Activated naive CD4-positive, alpha-beta T cell treated with anti-CD3 and anti-CD28 coated beads, Interleukin-2, amount 10 ng/mL, durations not matched to agents 7 days and 5 days (primary cell): ENCODE measurements around the gene PRKAG2.

Experiments used
- CTCF ChIA-PET: fragments of 350-600 bp; sonication (Branson Sonifier 250); formaldehyde crosslinking; loops from one replicate; lab custom pipeline; 2021; ENCODE audit warnings: antibody characterized with exemption; lab: Charles Lee
- DNase-seq: peaks from one replicate; pipeline ENCODE4 v3.0.0-alpha.2; 2020
- H3K27ac Mint-ChIP-seq: one replicate; pipeline ENCODE4 v1.8.0; 2021; ENCODE audit warnings: mild to moderate bottlenecking, moderate library complexity, mixed read lengths
- H3K27me3 Mint-ChIP-seq: one replicate; pipeline ENCODE4 v1.8.0; 2021; ENCODE audit warnings: mild to moderate bottlenecking, mixed read lengths
- H3K36me3 Mint-ChIP-seq: one replicate; pipeline ENCODE4 v1.8.0; 2021; ENCODE audit warnings: mixed read lengths
- H3K4me1 Mint-ChIP-seq: one replicate; pipeline ENCODE4 v1.8.0; 2021; ENCODE audit warnings: mixed read lengths
- H3K4me3 Mint-ChIP-seq: one replicate; pipeline ENCODE4 v1.8.0; 2021; ENCODE audit warnings: mild to moderate bottlenecking, moderate library complexity, mixed read lengths
- H3K9me3 Mint-ChIP-seq: one replicate; pipeline ENCODE4 v1.8.0; 2021; ENCODE audit warnings: mixed read lengths

PRKAG2 gene

DNA sequence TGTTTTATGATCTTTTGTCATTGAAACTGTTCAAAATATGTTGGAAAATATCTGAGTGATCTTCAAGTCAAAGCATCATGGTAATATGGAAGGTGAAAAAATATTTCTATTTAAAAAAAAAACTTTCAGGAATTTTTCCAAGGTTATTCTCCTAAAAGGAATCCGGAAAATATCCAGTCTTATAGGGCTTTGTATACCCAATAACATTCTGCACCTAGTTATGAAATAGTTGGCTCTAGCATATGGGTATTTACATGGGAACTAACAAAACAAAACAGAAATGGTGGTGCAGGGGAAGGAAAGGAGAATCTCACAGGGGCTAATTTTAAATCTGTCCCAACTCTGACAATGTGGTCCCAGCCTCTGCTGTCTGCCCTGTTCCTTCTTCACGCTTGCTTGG is 190.1 kb downstream of the PRKAG2 start:
- H3K4me1 Mint-ChIP-seq = no peaks in the 10 kb centered on the region
- CTCF ChIA-PET = no interaction called here
- H3K36me3 Mint-ChIP-seq = no peaks in the 10 kb centered on the region
- no peak overlapping the region for H3K4me3 Mint-ChIP-seq
- no peaks in the 10 kb centered on the region for H3K27me3 Mint-ChIP-seq
- DNase-seq = no peak
- no peaks in the 10 kb centered on the region for H3K9me3 Mint-ChIP-seq
- H3K27ac Mint-ChIP-seq = no peak overlapping the region

DNA sequence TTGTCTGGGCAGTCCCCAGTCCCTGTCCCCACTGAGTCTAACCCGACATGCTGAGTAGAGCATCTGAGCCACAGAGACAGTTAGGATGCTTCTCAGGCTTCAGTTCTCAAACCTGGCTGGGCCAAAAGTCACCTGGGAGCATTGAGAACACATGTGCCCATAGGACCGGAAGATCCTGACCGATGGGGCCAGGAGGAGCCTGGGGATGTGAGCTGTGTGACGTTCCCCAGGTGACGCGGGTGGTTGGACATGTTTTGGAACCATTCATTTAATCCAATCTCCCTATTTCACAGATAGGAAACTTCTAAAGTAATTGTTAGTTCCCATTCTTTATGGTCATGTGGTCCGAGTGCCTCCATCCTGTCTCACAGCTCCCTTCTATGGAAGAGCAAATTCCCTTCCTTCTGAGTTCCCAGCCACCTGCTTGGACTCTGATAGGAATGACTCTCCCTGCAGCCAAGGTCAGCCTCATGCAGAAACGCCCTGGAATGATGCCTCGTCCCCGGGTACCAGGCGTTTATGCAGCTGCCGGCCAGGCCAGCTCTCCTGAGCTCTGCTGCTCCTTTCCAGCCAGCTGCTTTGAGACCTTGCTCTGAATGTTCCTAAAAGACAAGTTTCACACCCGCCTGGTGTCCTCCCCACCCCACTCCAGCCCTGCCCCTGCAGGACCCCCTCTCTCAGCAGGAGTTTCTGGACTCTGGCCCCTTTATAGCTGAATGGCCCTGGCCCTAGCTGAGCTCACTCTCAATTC is 190.7 kb downstream of the PRKAG2 start:
- peaks cover under 1% of the 10 kb centered on the region for H3K27me3 Mint-ChIP-seq
- H3K27ac Mint-ChIP-seq = no peak overlapping the region
- DNase-seq = no peak
- no peaks in the 10 kb centered on the region for H3K9me3 Mint-ChIP-seq
- H3K4me1 Mint-ChIP-seq = no peaks in the 10 kb centered on the region
- no peaks in the 10 kb centered on the region for H3K36me3 Mint-ChIP-seq
- no peak overlapping the region for H3K4me3 Mint-ChIP-seq
- CTCF ChIA-PET = interaction anchor here (1.0 to 1.3 kb wide), 2 partner anchors 20 to 96 kb away, joined by 3 read pairs; no protein-coding TSS in a partner anchor

DNA sequence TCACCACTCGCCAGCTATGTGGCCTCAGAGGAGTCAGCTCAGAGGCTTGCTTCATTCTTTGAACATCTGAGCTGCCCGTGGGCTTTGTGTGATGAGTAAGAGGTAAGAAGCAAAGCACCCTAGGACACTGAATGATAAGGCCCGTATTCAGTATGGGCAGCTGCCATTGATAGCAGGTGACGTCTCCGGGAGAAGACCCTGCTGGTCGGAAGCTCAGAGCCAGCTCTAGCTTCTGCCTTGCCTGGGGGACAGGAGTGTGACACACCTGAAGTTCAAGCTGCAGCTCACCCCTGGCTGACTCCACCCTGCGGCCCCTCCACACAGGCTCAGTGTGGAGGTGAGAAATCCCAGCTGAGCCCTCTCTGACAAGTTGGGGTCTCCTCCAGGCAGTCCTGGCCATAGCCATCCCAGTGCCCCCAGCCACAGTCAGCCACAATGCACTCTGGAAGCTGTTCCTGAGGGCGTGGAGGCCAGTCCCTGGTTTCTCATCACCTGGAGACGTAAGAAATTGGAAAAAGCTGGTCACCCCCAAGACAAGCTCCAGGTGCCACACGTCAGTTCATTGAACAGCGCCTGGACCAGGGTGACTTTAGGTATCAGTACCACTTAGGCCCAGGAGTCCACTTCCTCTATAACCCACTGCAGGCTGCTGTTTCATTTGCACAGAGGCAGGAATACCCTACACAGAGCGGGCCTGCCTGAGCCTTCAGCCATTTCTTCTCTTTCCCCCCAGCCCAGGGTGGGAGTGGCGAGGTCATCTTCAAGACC is 192.3 kb downstream of the PRKAG2 start:
- no peak for DNase-seq
- no peak overlapping the region for H3K4me3 Mint-ChIP-seq
- no peaks in the 10 kb centered on the region for H3K36me3 Mint-ChIP-seq
- no peak overlapping the region for H3K27ac Mint-ChIP-seq
- peaks cover 5% of the 10 kb centered on the region for H3K27me3 Mint-ChIP-seq
- CTCF ChIA-PET = interaction anchor here (1.2 kb wide), 1 partner anchor 75 kb away, joined by 4 read pairs; no protein-coding TSS in a partner anchor
- peaks cover 3% of the 10 kb centered on the region for H3K4me1 Mint-ChIP-seq
- no peaks in the 10 kb centered on the region for H3K9me3 Mint-ChIP-seq

DNA sequence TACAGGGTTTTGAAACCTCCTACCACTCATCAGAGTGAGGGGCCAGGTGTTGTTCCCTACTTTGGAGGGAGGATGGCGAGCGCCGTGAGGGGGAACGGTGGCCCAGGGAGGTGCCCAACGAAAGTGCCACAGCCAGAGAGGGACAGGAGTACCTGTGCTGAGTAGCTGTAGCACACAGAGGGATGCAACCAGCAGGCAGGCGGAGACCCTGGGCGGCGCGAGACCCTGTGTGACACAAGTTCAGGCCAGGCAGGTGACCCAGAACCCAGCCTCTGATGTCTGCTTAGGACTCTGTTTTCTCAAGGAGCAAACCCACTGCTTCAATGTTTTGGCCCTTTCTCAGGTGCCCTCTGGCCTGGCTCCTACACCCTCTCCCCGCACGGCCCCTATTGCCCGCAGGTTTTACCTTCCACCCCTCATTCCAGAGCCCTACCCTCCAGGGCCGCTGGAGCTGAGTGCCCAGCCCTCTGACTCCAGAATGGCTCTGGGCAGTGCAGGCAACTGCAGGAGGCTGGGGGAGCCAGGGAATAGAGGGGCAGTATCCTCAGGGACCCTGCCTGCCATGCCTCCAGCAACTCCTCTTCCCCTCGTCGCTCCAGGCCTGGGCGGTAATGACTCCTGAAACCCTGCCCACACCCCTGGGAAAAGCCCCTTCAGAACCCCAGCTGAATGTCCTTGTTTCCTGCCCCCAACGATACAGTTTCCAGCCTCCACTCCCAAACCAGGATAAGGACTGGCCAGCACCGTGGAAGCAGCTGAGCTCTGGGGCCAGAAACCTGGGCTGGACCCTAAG is 193.1 kb downstream of the PRKAG2 start:
- DNase-seq = no peak
- CTCF ChIA-PET = interaction anchor here (1.2 kb wide), 1 partner anchor 76 kb away, joined by 4 read pairs; no protein-coding TSS in a partner anchor
- H3K36me3 Mint-ChIP-seq = no peaks in the 10 kb centered on the region
- no peaks in the 10 kb centered on the region for H3K9me3 Mint-ChIP-seq
- no peak overlapping the region for H3K27ac Mint-ChIP-seq
- peaks cover 5% of the 10 kb centered on the region for H3K27me3 Mint-ChIP-seq
- H3K4me3 Mint-ChIP-seq = no peak overlapping the region
- peaks cover 8% of the 10 kb centered on the region for H3K4me1 Mint-ChIP-seq

DNA sequence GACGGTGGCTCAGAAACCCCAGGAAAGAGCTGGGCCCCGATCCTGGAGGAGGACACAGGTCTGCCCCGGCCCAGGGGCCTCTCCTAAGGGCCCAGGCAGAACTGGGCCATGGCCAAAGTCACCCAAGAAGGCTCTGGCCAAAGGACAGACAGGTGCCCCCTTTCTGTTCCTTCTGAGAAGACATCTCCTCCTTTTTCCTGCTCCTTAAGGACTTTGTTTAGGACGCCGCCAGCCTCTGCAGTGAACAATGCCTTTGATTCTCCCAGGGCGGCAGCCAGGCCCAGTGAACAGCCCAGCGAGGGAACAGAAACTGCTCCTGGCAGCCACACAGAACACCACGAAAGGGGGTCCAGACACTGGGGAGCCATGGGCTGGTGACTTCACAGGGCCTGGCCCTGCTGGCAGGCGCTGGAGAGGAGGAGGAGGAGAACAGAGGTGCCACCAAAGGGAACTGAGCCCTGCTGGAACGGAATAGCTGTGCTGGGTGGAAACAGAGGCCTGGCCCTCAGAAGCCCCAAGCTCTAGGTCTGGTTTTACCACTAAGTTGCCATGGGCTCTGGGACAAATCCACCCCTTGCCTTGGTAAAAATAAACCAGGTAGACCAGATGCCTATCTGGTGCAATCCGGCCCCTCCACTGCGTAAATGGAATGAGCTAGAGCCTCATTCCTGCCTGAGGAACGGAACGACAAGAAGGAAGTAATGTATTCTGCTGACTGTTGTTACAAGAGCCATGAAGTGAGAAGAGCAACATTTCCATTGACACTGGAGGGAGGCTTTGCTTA is 193.9 kb downstream of the PRKAG2 start:
- no peak overlapping the region for H3K4me3 Mint-ChIP-seq
- CTCF ChIA-PET = interaction anchor here (0.6 kb wide), 1 partner anchor 16 kb away, joined by 3 read pairs; no protein-coding TSS in a partner anchor
- DNase-seq = no peak
- no peaks in the 10 kb centered on the region for H3K9me3 Mint-ChIP-seq
- peaks cover 16% of the 10 kb centered on the region for H3K4me1 Mint-ChIP-seq
- H3K27me3 Mint-ChIP-seq = peaks cover 5% of the 10 kb centered on the region
- no peak overlapping the region for H3K27ac Mint-ChIP-seq
- H3K36me3 Mint-ChIP-seq = no peaks in the 10 kb centered on the region

DNA sequence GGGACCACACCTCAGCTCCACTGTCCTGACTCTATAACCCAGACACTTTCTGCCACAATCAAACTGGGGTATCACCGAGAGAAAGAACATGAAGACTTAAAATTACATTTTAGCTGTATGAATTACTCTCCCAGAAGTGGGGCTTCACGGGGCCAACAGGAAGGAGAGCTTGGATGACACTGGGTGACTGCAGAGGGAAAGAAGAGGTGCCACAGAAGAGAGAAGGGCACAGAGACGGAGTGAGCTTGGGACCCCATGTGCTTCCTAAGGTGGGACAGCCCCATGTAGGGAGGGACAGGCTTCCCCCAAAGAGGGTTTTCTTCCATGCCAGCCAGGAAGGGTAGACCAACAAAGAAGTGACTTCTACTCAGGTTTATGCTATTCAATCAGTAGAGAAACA is 195.2 kb downstream of the PRKAG2 start:
- CTCF ChIA-PET = no interaction called here
- peaks cover 5% of the 10 kb centered on the region for H3K27me3 Mint-ChIP-seq
- no peaks in the 10 kb centered on the region for H3K36me3 Mint-ChIP-seq
- no peak overlapping the region for H3K4me3 Mint-ChIP-seq
- no peaks in the 10 kb centered on the region for H3K9me3 Mint-ChIP-seq
- no peak overlapping the region for H3K27ac Mint-ChIP-seq
- no peak for DNase-seq
- peaks cover 18% of the 10 kb centered on the region for H3K4me1 Mint-ChIP-seq

DNA sequence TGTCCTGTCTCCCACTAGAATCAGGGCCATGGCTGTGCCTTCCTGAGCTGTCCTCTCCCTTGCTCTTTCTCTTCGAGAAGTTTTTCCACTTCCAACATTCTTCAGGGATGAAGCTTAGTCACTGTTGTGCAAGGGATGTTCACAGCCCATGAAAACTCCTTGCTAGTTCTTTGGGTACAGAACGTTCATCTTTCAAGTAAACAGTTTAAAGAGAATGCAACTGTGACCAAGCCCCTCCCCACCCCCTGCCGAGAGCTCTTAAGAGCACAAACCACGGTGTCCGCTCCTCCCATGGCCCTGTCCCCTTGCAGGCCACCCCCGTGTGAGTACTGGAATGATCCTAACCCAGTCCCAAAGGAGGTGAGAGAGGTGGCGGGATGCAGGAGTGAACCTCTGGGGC is 196.1 kb downstream of the PRKAG2 start:
- Mint-ChIP-seq H3K27me3 (peaks cover 5% of the 10 kb centered on the region), H3K4me1 (peaks cover 18% of the 10 kb centered on the region), H3K27ac (no peak overlapping the region), H3K9me3 (no peaks in the 10 kb centered on the region), H3K4me3 (no peak overlapping the region), H3K36me3 (no peaks in the 10 kb centered on the region)
- DNase-seq = no peak
- CTCF ChIA-PET = no interaction called here

DNA sequence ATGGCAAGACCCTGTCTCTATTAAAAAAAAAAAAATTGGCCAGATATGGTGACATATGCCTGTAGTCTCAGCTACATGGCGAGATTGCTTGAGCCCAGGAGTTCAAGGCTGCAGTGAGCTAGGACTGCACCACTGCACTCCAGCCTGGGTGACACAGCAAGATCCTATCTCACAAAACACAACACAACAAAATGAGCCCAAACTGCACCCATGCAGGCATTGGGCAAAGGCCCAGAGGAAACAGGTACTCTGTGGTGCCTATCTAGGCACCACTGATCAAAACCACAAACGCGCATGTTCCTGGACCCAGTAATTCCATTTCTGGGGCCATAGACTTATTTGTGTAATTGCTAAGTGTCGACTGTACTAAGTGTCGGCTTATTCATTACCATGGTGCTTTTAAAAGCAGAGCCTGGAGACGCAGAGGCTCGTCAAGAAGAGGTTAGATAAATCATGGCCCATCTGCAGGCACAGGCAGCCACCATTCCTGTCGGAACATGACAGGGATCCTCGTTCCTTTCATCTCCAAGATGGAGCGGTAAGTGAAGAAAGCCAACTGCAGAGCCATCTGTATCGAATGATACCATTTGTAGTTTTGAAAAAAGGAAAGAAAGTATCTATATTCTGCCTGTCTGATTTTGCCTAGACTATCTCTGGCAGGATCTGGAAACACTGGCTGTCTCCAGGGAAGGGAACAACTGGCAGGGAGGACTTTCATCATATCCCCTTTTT is 196.9 kb downstream of the PRKAG2 start:
- Mint-ChIP-seq H3K27me3 (peaks cover 5% of the 10 kb centered on the region), H3K36me3 (no peaks in the 10 kb centered on the region), H3K4me1 (peaks cover 18% of the 10 kb centered on the region), H3K27ac (no peak overlapping the region), H3K9me3 (no peaks in the 10 kb centered on the region), H3K4me3 (no peak overlapping the region)
- no peak for DNase-seq
- CTCF ChIA-PET = no interaction called here

DNA sequence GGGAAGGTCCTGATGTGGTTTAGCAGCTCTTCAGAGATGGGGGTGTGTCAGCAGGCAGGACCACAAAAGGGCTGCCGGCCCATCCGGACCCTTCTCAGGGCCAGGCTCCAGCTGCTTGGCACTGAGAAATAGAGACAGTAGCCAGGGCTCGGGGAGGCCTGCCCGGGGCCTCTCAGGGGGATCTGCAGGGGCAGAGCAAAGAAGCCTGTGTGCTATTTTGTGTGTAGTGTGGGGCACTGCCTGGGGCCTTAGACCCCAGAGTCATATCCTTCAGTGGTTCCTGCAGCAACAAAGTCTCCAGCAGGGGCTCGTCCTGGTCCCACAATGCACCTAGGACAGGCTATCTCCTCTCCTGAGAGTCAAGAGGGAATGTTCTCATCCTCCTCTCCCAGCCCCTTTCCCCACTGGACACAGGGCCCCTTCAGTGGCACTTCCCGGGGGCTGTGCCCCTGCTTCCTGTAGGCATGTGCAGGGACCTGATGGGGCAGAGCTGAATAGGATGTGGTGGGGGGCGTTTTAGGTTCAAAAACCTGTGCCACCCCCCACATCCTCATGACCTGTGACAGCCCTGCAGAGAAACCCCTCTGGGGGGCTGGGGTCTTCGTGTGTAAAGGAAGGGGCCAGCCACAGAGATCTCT is 197.7 kb downstream of the PRKAG2 start:
- Mint-ChIP-seq H3K4me1 (peaks cover 18% of the 10 kb centered on the region), H3K9me3 (no peaks in the 10 kb centered on the region), H3K4me3 (no peak overlapping the region), H3K27ac (no peak overlapping the region), H3K27me3 (peaks cover 5% of the 10 kb centered on the region), H3K36me3 (no peaks in the 10 kb centered on the region)
- CTCF ChIA-PET = interaction anchor here (0.6 kb wide), 1 partner anchor 46 kb away, joined by 3 read pairs; no protein-coding TSS in a partner anchor
- no peak for DNase-seq

DNA sequence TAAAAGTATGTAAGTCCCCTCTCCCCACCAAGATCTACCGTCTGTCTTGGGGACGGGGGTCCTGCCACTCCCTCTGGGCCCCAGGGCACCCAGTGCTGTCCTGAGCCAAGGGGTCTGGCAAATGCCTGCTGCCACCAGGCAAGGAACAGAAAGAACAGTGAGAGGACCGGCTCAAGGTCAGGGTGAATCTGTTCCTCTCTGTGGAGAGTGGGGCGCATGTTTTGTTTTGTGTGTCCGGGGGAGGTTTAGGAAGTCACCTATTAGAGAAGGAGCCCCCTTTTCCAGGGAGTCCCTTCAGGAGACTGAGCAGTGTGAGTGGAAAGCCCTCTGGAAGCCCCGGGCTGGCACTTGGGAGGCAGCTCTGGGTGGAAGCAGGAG is 198.7 kb downstream of the PRKAG2 start:
- H3K36me3 Mint-ChIP-seq = no peaks in the 10 kb centered on the region
- no peak overlapping the region for H3K4me3 Mint-ChIP-seq
- H3K9me3 Mint-ChIP-seq = no peaks in the 10 kb centered on the region
- DNase-seq = no peak
- H3K4me1 Mint-ChIP-seq = peaks cover 18% of the 10 kb centered on the region
- CTCF ChIA-PET = interaction anchor here (0.6 kb wide), 1 partner anchor 45 kb away, joined by 3 read pairs; no protein-coding TSS in a partner anchor
- no peak overlapping the region for H3K27ac Mint-ChIP-seq
- H3K27me3 Mint-ChIP-seq = peaks cover 5% of the 10 kb centered on the region

DNA sequence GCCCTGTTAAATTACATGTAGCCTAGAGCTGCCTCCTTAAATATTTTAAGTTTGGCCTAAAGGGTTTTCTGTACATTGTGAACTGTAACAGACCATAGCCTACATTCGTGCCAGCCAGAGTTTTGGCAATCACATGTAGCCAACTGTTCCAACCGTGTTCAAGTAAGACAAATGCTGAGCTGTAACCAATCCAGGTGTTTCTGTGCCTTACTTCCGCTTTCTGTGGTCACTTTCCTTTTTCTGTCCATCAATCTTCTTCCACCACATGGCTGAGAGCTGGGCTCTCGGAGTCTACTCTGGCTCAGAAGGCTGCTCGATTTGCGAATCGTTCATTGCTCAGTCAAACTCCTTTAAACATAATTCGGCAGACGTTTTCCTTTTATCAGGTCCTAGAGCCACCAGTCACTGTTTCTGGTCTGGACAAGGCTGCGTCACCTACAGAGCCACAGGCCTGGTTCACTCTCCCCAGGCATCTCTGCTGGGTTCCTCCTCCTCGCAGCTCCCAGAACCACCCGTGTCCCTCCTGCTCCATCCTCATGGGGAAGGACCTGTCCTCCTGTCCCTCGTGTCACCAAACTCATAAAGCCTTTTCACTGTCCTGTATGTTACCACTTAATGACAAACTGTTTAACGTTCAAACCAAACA is 199.2 kb downstream of the PRKAG2 start:
- CTCF ChIA-PET = no interaction called here

DNA sequence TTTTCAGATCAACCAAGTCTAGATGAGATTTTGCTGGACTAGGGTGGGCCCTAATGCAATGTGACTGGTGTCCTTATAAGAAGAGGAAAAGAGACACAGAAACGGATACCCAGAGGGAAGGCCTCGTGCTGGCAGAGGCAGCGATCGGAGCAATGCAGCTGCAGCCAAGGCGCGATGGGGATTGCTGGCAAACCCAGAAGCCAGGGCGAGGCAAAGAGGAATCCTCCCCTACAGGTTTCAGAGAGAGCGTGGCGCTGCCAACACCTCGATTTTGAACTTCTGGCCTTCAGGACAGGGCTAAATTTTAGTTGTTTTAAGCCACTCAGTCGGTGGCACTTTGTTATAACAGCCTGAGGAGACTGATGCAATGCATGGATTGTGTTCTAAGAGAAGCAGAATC is 200.2 kb downstream of the PRKAG2 start:
- Mint-ChIP-seq H3K9me3 (no peaks in the 10 kb centered on the region), H3K27me3 (peaks cover 5% of the 10 kb centered on the region), H3K4me3 (no peak overlapping the region), H3K27ac (no peak overlapping the region), H3K4me1 (peaks cover 18% of the 10 kb centered on the region), H3K36me3 (no peaks in the 10 kb centered on the region)
- DNase-seq = no peak
- CTCF ChIA-PET = no interaction called here

More for the DNA sequence above, 199.2 kb downstream of the PRKAG2 start:
- Mint-ChIP-seq H3K4me1 (peaks cover 18% of the 10 kb centered on the region), H3K27ac (no peak overlapping the region), H3K4me3 (no peak overlapping the region), H3K36me3 (no peaks in the 10 kb centered on the region), H3K27me3 (peaks cover 5% of the 10 kb centered on the region), H3K9me3 (no peaks in the 10 kb centered on the region)
- no peak for DNase-seq
